Measurements from ENCODE around the gene TRIM33.

The TRIM33 gene

DNA sequence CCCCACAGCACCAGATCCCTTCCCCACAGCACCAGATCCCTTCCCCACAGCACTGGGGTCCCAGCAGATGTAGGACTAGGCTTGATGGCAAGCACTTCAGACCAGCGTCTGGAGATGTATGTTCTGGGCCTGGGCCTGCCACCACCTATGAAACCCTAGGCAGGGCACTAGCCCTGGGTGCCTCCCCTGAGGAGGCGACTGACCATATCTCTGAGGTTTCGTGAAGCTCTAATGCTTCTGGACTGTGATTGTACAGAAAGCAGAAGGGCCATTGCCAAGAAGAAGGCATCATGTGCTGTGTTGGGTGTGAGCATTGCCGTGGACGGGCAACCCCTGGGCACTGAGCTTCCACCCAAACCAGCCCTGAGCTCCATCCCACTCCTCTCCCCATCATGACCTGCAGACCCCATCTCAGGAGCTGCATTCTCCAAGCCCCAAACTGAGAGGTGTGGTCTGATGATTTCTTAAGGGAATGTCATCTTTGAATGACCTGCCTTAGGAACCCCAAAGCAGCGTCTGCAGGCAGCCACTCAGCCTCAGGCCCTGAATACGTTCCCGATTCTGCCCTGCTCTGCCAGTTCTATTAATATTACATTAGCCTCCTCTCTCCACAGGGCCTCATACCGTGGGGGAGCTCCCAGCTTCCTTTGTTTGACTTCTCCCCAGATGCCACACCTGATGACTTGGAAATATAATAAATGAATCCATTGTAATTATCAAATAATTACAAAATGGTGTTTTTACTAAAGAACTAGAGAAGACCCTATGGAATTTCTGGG, 163.4 kb downstream of the TRIM33 start:
- no peak for DNase-seq

DNA sequence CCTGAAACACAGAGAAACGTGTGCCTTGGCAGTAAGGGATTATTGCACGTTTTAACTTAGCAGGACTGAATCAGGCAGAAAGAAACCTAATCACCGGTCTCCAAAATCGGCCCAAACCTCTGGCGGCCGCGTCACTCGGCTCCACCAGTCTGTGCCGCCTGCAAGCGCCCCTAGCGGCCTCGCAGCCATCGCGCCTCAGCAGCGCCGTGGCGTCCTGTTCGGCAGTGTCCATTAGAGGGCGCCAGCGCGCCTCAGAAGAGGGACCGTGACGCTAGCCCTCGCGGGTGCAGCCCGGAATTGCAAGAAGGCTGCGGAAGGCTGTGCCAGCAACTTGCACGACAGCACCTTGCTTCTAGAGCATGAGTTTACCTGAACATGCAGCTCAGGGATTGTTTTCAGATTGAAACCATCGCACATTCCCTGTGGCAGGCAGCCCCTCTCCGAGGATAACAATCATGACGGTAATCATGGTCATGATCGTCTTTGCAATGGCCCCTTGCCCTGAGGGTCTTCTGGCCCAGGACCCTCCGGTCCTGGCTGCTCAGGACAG, 164.4 kb downstream of the TRIM33 start:
- DNase-seq, result peak; percentile 99

DNA sequence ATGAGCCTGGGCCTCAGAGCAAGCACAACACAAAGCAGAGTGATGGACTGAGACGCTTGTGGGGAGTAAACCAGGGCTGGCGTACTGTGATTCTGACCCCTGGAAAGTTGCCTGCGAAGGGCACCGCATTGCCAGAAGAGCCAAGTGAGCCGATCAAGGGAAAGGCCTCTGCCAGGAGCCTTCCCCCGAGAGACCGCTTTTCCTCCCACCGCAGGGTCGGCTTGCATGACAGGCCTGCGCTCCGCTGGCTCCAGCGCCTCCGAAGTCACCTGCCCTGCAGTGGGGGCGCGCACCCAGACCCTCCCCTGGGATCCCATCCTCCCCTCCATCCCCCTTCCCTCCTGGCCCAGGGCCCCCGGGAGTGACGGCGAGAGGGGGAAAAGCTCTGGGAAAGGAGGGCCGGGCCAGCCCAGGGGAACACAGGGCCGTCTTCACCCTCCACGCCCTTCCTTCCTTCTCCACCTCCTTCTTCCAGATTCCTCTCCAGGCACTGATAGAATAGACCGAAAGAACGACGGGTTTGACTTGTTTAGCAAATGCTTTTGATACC, 165.0 kb downstream of the TRIM33 start:
- no peak for DNase-seq

DNA sequence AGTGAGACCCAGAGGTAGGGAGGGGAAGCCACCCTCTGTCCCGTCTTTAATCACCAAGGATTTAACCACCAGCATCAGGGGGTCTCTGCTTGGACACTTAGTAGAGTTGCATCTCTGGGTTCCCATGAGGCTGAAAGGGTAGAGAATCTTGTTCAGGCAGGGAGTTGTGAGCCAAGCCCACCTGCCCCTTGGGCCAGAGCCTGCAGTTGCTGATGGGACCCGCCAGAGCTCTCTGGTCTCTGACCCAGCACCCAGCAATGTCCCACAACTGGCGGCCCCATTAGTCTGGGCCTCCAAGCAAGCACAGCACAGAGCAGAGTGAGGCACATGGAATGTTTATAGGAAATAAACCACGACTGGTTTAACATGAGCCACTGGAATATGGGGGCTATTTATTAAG, 166.3 kb downstream of the TRIM33 start:
- DNase-seq, result no peak

Measured in stimulated activated CD8-positive, alpha-beta memory T cell treated with anti-CD3 and anti-CD28 coated beads, Interleukin-4, amount 100 ng/mL, for 48 hours (primary cell).